ENCODE results near the gene TTYH1.
"Not testable (repeated sequence)": the region's sequence is repeated elsewhere in the genome, so short reads cannot be mapped to it uniquely, and the experiment has no call there.

The TTYH1 gene

GRCh38 chr19:54436628-54437252 is 21.5 kb downstream of the TTYH1 start:
- FAIRE-seq (no peak), DNase-seq (ENCODE audit: insufficient read length, low spot score) (no peak)

- DNase-seq (ENCODE audit: insufficient read length, low spot score) (no peak), FAIRE-seq (no peak)
Measured at GRCh38 chr19:54439174-54439851, 24.0 kb downstream of the TTYH1 start.

GRCh38 chr19:54440641-54441040 is 25.4 kb downstream of the TTYH1 start:
- no peak for FAIRE-seq

GRCh38 chr19:54444737-54445136 is 29.5 kb downstream of the TTYH1 start:
- FAIRE-seq, result no peak
- DNase-seq (ENCODE audit: insufficient read length, low spot score), result no peak

More at GRCh38 chr19:54440641-54441040, 25.4 kb downstream of the TTYH1 start:
- DNase-seq (ENCODE audit: insufficient read length, low spot score), result no peak

GRCh38 chr19:54446349-54446748 is 31.1 kb downstream of the TTYH1 start:
- FAIRE-seq; DNase-seq (ENCODE audit: insufficient read length, low spot score): not testable (repeated sequence)

- FAIRE-seq, result no peak
- no peak for DNase-seq (ENCODE audit: insufficient read length, low spot score)
Measured at GRCh38 chr19:54448040-54448773, 32.9 kb downstream of the TTYH1 start.

GRCh38 chr19:54448774-54449700 is 33.8 kb downstream of the TTYH1 start, which contains the start of gene LENG8:
Gene LENG8 (plus strand): TSS chr19:54449199. CDS start chr19:54451345, 2,146 bp downstream.
- DNase-seq (ENCODE audit: insufficient read length, low spot score) (peak; percentile 91), FAIRE-seq (peak; percentile 96)

- DNase-seq (ENCODE audit: insufficient read length, low spot score), result no peak
- FAIRE-seq, result peak; percentile 40
Measured at GRCh38 chr19:54449701-54450069, 34.4 kb downstream of the TTYH1 start.

GRCh38 chr19:54451331-54451871 is 36.1 kb downstream of the TTYH1 start:
- DNase-seq (ENCODE audit: insufficient read length, low spot score), result no peak
- no peak for FAIRE-seq

GRCh38 chr19:54451997-54452396 is 36.7 kb downstream of the TTYH1 start:
- FAIRE-seq (no peak), DNase-seq (ENCODE audit: insufficient read length, low spot score) (no peak)

- FAIRE-seq, result no peak
- DNase-seq (ENCODE audit: insufficient read length, low spot score), result no peak
Measured at GRCh38 chr19:54452626-54453025, 37.4 kb downstream of the TTYH1 start.

GRCh38 chr19:54453921-54454780 is 38.9 kb downstream of the TTYH1 start:
- FAIRE-seq (no peak), DNase-seq (ENCODE audit: insufficient read length, low spot score) (no peak)

- DNase-seq (ENCODE audit: insufficient read length, low spot score) (no peak), FAIRE-seq (no peak)
Measured at GRCh38 chr19:54454781-54455675, 39.8 kb downstream of the TTYH1 start.

- DNase-seq (ENCODE audit: insufficient read length, low spot score) (no peak), FAIRE-seq (no peak)
Measured at GRCh38 chr19:54455786-54456422, 40.6 kb downstream of the TTYH1 start.

- no peak for DNase-seq (ENCODE audit: insufficient read length, low spot score)
- no peak for FAIRE-seq
Measured at GRCh38 chr19:54456423-54457373, 41.4 kb downstream of the TTYH1 start.

- FAIRE-seq, result no peak
- DNase-seq (ENCODE audit: insufficient read length, low spot score), result no peak
Measured at GRCh38 chr19:54457773-54458647, 42.7 kb downstream of the TTYH1 start.

Data from GM19239 (cell line).